ENCODE data around the gene SCN11A. TPM values are rescaled to one million over a fixed set of nuclear protein-coding genes. Genes with fewer than 3 reads are reported as not detected.
"Not testable (repeated sequence)": the region's sequence is repeated elsewhere in the genome, so short reads cannot be mapped to it uniquely, and the experiment has no call there.

Gene SCN11A
- total RNA-seq, 2 donors from 2014 or later, result 0.09 to 1.7 TPM

DNA sequence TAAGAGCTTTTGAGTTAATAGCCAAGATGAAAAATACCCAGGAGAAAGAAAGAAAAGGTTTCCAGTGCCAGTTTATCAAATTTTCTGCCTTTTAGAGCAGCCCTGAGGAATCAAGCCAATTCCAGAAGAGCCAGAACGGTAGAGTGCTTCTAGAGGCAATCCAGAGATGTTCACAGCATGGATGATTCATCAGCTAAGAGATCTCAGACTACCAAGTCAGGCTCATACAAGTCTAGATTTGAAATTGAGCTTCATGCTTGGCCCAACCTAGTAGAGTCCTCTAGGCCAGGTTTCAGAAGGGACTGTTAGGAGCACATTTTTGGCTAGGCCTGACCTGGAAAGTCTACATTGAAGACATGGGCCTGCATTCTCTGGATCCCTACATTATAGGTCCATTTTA, 15.5 kb upstream of the SCN11A start:
- H3K4me3 ChIP-seq, result no peak overlapping the region
- H3K27me3 ChIP-seq (replicated peaks; ENCODE audit: insufficient read depth), result no peaks in the 10 kb centered on the region
- intact Hi-C loops (cut with DNase I), result no loop called here
- no peak overlapping the region for H3K27ac ChIP-seq
- H3K36me3 ChIP-seq, result no peaks in the 10 kb centered on the region
- no peak for TF ChIP-seq POLR2AphosphoS5 (IDR thresholded peaks at IDR 0.05)
- TF ChIP-seq POLR2A (IDR thresholded peaks at IDR 0.05), result no peak
- TF ChIP-seq, protein P1, sequence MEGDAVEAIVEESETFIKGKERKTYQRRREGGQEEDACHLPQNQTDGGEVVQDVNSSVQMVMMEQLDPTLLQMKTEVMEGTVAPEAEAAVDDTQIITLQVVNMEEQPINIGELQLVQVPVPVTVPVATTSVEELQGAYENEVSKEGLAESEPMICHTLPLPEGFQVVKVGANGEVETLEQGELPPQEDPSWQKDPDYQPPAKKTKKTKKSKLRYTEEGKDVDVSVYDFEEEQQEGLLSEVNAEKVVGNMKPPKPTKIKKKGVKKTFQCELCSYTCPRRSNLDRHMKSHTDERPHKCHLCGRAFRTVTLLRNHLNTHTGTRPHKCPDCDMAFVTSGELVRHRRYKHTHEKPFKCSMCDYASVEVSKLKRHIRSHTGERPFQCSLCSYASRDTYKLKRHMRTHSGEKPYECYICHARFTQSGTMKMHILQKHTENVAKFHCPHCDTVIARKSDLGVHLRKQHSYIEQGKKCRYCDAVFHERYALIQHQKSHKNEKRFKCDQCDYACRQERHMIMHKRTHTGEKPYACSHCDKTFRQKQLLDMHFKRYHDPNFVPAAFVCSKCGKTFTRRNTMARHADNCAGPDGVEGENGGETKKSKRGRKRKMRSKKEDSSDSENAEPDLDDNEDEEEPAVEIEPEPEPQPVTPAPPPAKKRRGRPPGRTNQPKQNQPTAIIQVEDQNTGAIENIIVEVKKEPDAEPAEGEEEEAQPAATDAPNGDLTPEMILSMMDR (IDR thresholded peaks at IDR 0.05), result no peak
- WGBS, result 56% methylated on average over 1 of the region's 1 CpG
- DNase-seq (ENCODE audit: low spot score), result no peak
- H3K9me3 ChIP-seq, result no peaks in the 10 kb centered on the region
- H3K4me1 ChIP-seq (replicated peaks), result no peaks in the 10 kb centered on the region

DNA sequence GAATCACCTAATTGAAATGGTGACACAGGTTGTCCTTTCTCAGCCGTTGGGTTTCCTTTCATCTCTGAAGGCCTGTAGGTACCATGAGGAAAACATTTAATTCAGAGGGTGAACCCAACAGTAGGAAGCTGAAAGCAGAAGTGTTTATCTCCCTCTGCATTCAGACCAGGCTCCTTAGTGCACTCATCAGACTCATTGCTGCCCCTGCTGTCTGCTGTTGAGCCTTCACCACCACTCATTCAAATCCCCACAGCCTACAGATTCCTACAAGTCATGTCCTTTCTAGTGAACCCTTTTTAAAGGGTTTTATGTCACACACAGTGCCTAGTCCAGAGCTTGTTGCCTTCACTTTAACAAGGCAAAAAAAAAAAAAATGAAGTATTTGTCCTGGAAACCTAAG, 13.5 kb upstream of the SCN11A start:
- Histone ChIP-seq H3K4me3 (no peak overlapping the region), H3K27ac (no peak overlapping the region), H3K9me3 (no peaks in the 10 kb centered on the region), H3K4me1 (replicated peaks) (no peaks in the 10 kb centered on the region), H3K36me3 (no peaks in the 10 kb centered on the region), H3K27me3 (replicated peaks; ENCODE audit: insufficient read depth) (no peaks in the 10 kb centered on the region)
- no peak for DNase-seq (ENCODE audit: low spot score)
- intact Hi-C loops (cut with DNase I), result no loop called here
- TF ChIP-seq, protein P1 (IDR thresholded peaks at IDR 0.05), result peak in 1 of 4 experiments; percentile 12
- no peak for TF ChIP-seq POLR2A (IDR thresholded peaks at IDR 0.05)
- WGBS, result 14% methylated on average over 1 of the region's 1 CpG

DNA sequence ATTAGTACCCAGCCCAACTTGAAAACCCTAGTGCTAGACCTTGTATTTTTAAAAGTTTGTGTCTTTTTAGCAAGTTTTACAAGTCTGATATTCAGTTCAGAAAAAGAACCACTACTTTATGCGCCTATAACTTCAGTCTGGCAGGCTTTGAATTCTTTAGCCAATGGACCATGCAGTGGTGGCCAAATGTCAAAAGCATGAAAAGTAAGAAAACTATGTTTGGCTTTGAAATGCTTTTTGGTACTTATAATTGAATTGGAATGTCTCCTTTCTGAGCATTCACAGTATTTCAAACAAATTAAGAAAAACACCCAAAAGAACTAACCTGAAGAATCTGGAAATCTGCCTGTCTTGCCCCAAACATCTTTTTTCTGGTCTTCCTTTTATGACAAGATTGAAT, 12.9 kb upstream of the SCN11A start:
- Histone ChIP-seq H3K36me3 (no peaks in the 10 kb centered on the region), H3K9me3 (no peaks in the 10 kb centered on the region), H3K4me1 (replicated peaks) (no peaks in the 10 kb centered on the region), H3K27ac (no peak overlapping the region), H3K27me3 (replicated peaks; ENCODE audit: insufficient read depth) (no peaks in the 10 kb centered on the region), H3K4me3 (no peak overlapping the region)
- WGBS, result 47% methylated on average over 1 of the region's 1 CpG
- intact Hi-C loops (cut with DNase I), result no loop called here
- DNase-seq (ENCODE audit: low spot score), result no peak
- TF ChIP-seq, protein P1 (IDR thresholded peaks at IDR 0.05), result no peak
- TF ChIP-seq POLR2A (IDR thresholded peaks at IDR 0.05), result no peak
- no peak for TF ChIP-seq POLR2AphosphoS5 (IDR thresholded peaks at IDR 0.05)

DNA sequence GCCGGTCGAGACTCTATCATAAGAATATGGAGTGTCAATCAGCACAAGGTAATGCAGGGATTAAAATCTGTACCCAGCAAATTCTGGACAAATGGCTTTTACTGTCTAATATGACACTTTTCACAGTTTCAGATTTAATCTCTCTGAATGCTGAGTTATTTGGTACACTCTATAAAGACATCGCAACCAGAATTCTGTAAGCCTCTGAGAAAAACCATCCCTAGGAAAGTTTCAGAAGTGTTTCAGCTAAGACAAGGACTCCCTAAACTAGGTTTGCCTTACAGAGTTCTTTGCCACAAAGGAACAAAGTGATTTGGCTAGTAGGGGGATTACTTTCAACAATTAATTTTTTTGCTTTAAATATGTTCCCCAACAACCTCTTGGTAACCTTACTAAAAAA, 11.4 kb upstream of the SCN11A start:
- no peak overlapping the region for H3K27ac ChIP-seq
- no peaks in the 10 kb centered on the region for H3K9me3 ChIP-seq
- DNase-seq (ENCODE audit: low spot score), result no peak
- WGBS, result 84% methylated on average over 3 of the region's 3 CpGs
- no peaks in the 10 kb centered on the region for H3K27me3 ChIP-seq (replicated peaks; ENCODE audit: insufficient read depth)
- H3K4me3 ChIP-seq, result no peak overlapping the region
- TF ChIP-seq POLR2AphosphoS5 (IDR thresholded peaks at IDR 0.05) (no peak), POLR2A (IDR thresholded peaks at IDR 0.05) (no peak)
- TF ChIP-seq, protein P1 (IDR thresholded peaks at IDR 0.05), result no peak
- intact Hi-C loops (cut with DNase I), result no loop called here
- no peaks in the 10 kb centered on the region for H3K36me3 ChIP-seq
- no peaks in the 10 kb centered on the region for H3K4me1 ChIP-seq (replicated peaks)

DNA sequence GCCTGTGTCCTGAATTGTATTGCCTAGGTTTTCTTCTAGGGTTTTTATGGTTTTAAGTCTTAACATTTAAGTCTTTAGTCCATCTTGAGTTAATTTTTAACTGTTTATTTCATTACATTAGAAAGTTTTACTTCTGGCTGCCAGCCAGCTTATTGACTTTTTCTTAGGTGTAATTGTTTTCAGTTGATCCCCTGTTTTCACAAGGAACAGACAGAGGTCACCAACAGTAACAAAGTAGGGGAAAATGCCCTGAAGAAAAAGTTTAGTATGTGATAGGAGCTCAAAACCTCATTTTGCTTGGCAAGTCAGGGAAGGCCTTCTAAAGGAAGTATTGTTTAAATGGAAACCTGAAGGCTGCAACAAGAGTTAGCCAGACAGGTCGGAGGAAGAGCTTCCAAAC, 10.4 kb upstream of the SCN11A start:
- Histone ChIP-seq H3K4me3 (no peak overlapping the region), H3K36me3 (no peaks in the 10 kb centered on the region), H3K4me1 (replicated peaks) (no peaks in the 10 kb centered on the region), H3K27me3 (replicated peaks; ENCODE audit: insufficient read depth) (no peaks in the 10 kb centered on the region), H3K9me3 (no peaks in the 10 kb centered on the region), H3K27ac (no peak overlapping the region)
- TF ChIP-seq POLR2A (IDR thresholded peaks at IDR 0.05), result no peak
- TF ChIP-seq, protein P1 (IDR thresholded peaks at IDR 0.05), result no peak
- TF ChIP-seq POLR2AphosphoS5 (IDR thresholded peaks at IDR 0.05), result no peak
- intact Hi-C loops (cut with DNase I), result no loop called here
- WGBS, result 73% methylated on average over 1 of the region's 1 CpG
- DNase-seq (ENCODE audit: low spot score), result no peak

DNA sequence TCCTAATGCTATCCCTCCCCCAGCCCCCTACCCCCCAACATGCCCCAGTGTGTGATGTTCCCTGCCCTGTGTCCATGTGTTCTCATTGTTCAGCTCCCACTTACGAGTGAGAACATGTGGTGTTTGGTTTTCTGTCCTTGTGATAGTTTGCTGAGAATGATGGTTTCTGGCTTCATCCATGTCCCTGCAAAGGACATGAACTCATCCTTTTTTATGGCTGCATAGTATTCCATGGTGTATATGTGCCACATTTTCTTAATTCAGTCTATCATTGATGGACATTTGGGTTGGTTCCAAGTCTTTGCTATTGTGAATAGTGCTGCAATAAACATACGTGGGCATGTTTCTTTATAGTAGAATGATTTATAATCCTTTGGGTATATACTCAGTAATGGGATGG, 9.5 kb upstream of the SCN11A start:
- DNase-seq (ENCODE audit: low spot score); H3K9me3 ChIP-seq; H3K4me3 ChIP-seq; H3K4me1 ChIP-seq (replicated peaks); H3K27ac ChIP-seq; intact Hi-C loops (cut with DNase I); H3K36me3 ChIP-seq; H3K27me3 ChIP-seq (replicated peaks; ENCODE audit: insufficient read depth): not testable (repeated sequence)
- 79% methylated on average over 2 of the region's 2 CpGs for WGBS
